HCT116 (cell line): Measurements from ENCODE around the gene MYH10. TPM values are rescaled to one million over a fixed set of nuclear protein-coding genes. Genes with fewer than 3 reads are reported as not detected.

Experiments
- ATAC-seq: fragments of 200-7000 bp; cut with Tn5 transposase; 2 replicates; pipeline ENCODE4 v1.9.1; 2020; ENCODE audit warnings: mild to moderate bottlenecking, moderate library complexity
- BruUV-seq: library from RNA; stranded (reverse); fragments of 400-500 nt; replicated peaks from 2 replicates; lab custom pipeline; 2021; lab: Mats Ljungman, UMichigan
- CTCF ChIA-PET: fragments of 300-600 bp; sonication (Branson Sonifier 250); formaldehyde crosslinking; loops from one replicate; lab custom pipeline; 2021; ENCODE audit warnings: antibody characterized with exemption; lab: Charles Lee
- POLR2A ChIA-PET: fragments of 300-600, 350-600 bp; sonication (Branson Sonifier 250); formaldehyde crosslinking; loops from one replicate; lab custom pipeline; 2021; ENCODE audit warnings: antibody characterized with exemption; lab: Charles Lee
- RAD21 ChIA-PET, 2 experiments: fragments of 300-600 bp; sonication (Branson Sonifier 250); formaldehyde crosslinking; loops; one replicate each; lab custom pipeline; 2023; ENCODE audit warnings: low total read pairs in 2 of 2; ENCODE audit not compliant: uncharacterized antibody in 2 of 2, unreplicated experiment in 2 of 2, low non-redundant PET in 1 of 2; lab: Charles Lee
- DNase-seq: peaks from one replicate; pipeline ENCODE4 v3.0.0-alpha.2; 2010; ENCODE audit warnings: low read depth, low spot score
- H2AFZ ChIP-seq: fragments of 200-600 bp; shearing (Covaris generic), sonication (generic); 2 replicates; pipeline ENCODE4 v1.6.1; 2017; ENCODE audit warnings: low read depth, mixed run types, mixed read lengths, antibody characterized with exemption, low read length; ENCODE audit not compliant: poor library complexity, severe bottlenecking
- H3K27ac ChIP-seq: 2 replicates; pipeline ENCODE4 v1.5.1; 2012; ENCODE audit warnings: low read depth, low read length
- H3K27me3 ChIP-seq: fragments of 200-600 bp; sonication (generic); 2 replicates; pipeline ENCODE4 v1.6.1; 2016; ENCODE audit warnings: mixed run types, low read length, mixed read lengths; ENCODE audit not compliant: insufficient read depth
- H3K36me3 ChIP-seq, 2 experiments: fragments of 200-500 bp in 1 of 2; fragments of 200-600 bp in 1 of 2; sonication (Bioruptor generic) in 1 of 2; sonication (generic) in 1 of 2; 2 replicates each; pipeline versions ENCODE4 v1.5.1 to v1.6.1; 2014 to 2016; ENCODE audit warnings: low read length in 2 of 2, inconsistent platforms in 1 of 2, mixed read lengths in 1 of 2, mixed run types in 1 of 2; ENCODE audit not compliant: insufficient read depth in 2 of 2, control insufficient read depth in 1 of 2
- H3K4me1 ChIP-seq, 2 experiments: fragments of 200-600 bp in 1 of 2; sonication (generic) in 1 of 2; 2 replicates each; pipeline versions ENCODE4 v1.5.1 to v1.6.1; 2012 to 2017; ENCODE audit warnings: low read length in 2 of 2, inconsistent platforms in 1 of 2, mild to moderate bottlenecking in 1 of 2, mixed read lengths in 1 of 2, mixed run types in 1 of 2, moderate library complexity in 1 of 2; ENCODE audit not compliant: insufficient read depth in 2 of 2, control insufficient read depth in 1 of 2
- H3K4me2 ChIP-seq: fragments of 200-600 bp; sonication (generic); 2 replicates; pipeline ENCODE4 v1.6.1; 2017; ENCODE audit warnings: mixed run types, low read length, mixed read lengths
- H3K4me3 ChIP-seq, 2 experiments: fragments of 200-600 bp in 1 of 2; sonication (generic) in 1 of 2; replicated peaks in 1 of 2; 2 replicates each; pipeline ENCODE4 v1.5.1; 2011 to 2016; ENCODE audit warnings: low read length in 2 of 2, control low read depth in 1 of 2, low read depth in 1 of 2, mild to moderate bottlenecking in 1 of 2, mixed read lengths in 1 of 2, mixed run types in 1 of 2
- H3K79me2 ChIP-seq: fragments of 200-600 bp; sonication (generic); 2 replicates; pipeline ENCODE4 v1.6.1; 2017; ENCODE audit warnings: mild to moderate bottlenecking, mixed run types, low read length, moderate library complexity, mixed read lengths; ENCODE audit not compliant: insufficient read depth
- H3K9ac ChIP-seq: fragments of 200-600 bp; sonication (generic); 2 replicates; pipeline ENCODE4 v1.6.1; 2016; ENCODE audit warnings: low read length, mixed read lengths
- H3K9me2 ChIP-seq: fragments of 200-600 bp; sonication (generic), shearing (Covaris generic); 2 replicates; pipeline ENCODE4 v1.6.1; 2017; ENCODE audit warnings: mixed run types, mild to moderate bottlenecking, moderate library complexity; ENCODE audit not compliant: insufficient read depth
- H3K9me3 ChIP-seq, 2 experiments: fragments of 200-500 bp in 1 of 2; fragments of 200-600 bp in 1 of 2; sonication (Bioruptor generic) in 1 of 2; sonication (generic) in 1 of 2; 2 replicates each; pipeline ENCODE4 v1.6.1; 2014 to 2017; ENCODE audit warnings: low read length in 2 of 2, mixed read lengths in 2 of 2, inconsistent platforms in 1 of 2, low read depth in 1 of 2, mild to moderate bottlenecking in 1 of 2, mixed run types in 1 of 2, moderate library complexity in 1 of 2; ENCODE audit not compliant: control insufficient read depth in 1 of 2, insufficient read depth in 1 of 2
- H4K20me1 ChIP-seq: fragments of 200-600 bp; sonication (generic), shearing (Covaris generic); 2 replicates; pipeline ENCODE4 v1.6.1; 2017; ENCODE audit warnings: mixed run types, mild to moderate bottlenecking, moderate library complexity; ENCODE audit not compliant: insufficient read depth
- CBX3 ChIP-seq: IDR thresholded peaks from 2 replicates; pipeline ENCODE4 v1.6.1; 2012; ENCODE audit warnings: low read depth
- EGR1 ChIP-seq: IDR thresholded peaks from 2 replicates; pipeline ENCODE4 v1.6.1; 2012; ENCODE audit warnings: low read depth
- ELF1 ChIP-seq: IDR thresholded peaks from 2 replicates; pipeline ENCODE4 v1.6.1; 2012; ENCODE audit warnings: low read depth, borderline replicate concordance
- FOSL1 ChIP-seq: IDR thresholded peaks from 2 replicates; pipeline ENCODE4 v1.6.1; 2012; ENCODE audit warnings: low read depth
- JUND ChIP-seq: IDR thresholded peaks from 2 replicates; pipeline ENCODE4 v1.6.1; 2012
- POLR2A ChIP-seq: IDR thresholded peaks from 2 replicates; pipeline ENCODE4 v1.7.0; 2011; ENCODE audit warnings: borderline replicate concordance; ENCODE audit not compliant: insufficient read depth, insufficient read length; ENCODE audit errors: extremely low read depth
- RAD21 ChIP-seq: IDR thresholded peaks from 2 replicates; pipeline ENCODE4 v1.6.1; 2012; ENCODE audit warnings: low read depth, mild to moderate bottlenecking
- SRF ChIP-seq: IDR thresholded peaks from 2 replicates; pipeline ENCODE4 v1.6.1; 2012; ENCODE audit warnings: low read depth
- TCF7L2 ChIP-seq: IDR thresholded peaks from 2 replicates; pipeline ENCODE4 v1.7.0; 2011; ENCODE audit warnings: borderline replicate concordance, inconsistent platforms; ENCODE audit not compliant: insufficient read depth, insufficient read length; ENCODE audit errors: extremely low read depth
- ZFX ChIP-seq: fragments of 450-650 bp; IDR thresholded peaks from 2 replicates; pipeline ENCODE4 v1.6.1; 2017
- intact Hi-C: fragments of 100-400 bp; cut with micrococcal nuclease; formaldehyde crosslinking; loops from 2 replicates; pipeline ENCODE4 v1.10.0; 2022
- total RNA-seq: library from RNA; stranded (reverse); gene quantifications from one replicate; pipeline ENCODE4 v1.2.1, GENCODE V29; 2021; ENCODE audit not compliant: unreplicated experiment
- TF ChIP-seq, protein P1 (sequence below), 3 experiments: fragments of 200-600 bp in 1 of 3; sonication (generic) in 1 of 3; IDR thresholded peaks in 2 of 3; conservative IDR thresholded peaks in 1 of 3; 2 replicates each; pipeline ENCODE4 v1.5.1; 2012 to 2017; ENCODE audit warnings: low read depth in 2 of 3, low read length in 2 of 3, antibody characterized with exemption in 1 of 3, borderline replicate concordance in 1 of 3, control low read depth in 1 of 3, mild to moderate bottlenecking in 1 of 3, mixed read lengths in 1 of 3, mixed run types in 1 of 3, moderate library complexity in 1 of 3; ENCODE audit not compliant: insufficient read depth in 1 of 3

Gene MYH10
- total RNA-seq, 1 experiment from 2014 or later: 39.2 TPM

DNA sequence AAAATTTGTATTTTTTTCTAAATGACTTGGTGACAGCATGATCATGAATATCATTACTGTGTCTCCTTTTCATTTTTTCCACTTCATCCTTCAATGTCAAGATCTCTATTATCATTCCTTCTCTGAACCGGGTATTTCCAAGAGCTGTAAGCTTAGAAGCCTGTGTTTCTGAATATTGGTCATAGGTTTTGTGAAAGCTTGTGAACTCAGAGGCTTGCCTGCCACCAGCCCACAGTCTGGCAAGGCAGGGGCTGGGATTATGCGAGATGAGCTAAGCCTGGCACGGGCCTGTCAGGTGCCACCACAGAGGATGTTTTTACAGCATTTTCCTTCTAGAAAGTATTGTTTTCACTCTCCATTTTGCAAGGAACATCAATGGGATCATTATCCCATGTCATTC, 92.8 kb downstream of the MYH10 start:
- ChIA-PET POLR2A (no interaction called here), RAD21 (no interaction called here), CTCF (no interaction called here)
- Histone ChIP-seq H3K27me3 (no peaks in the 10 kb centered on the region), H3K79me2 (no peaks in the 10 kb centered on the region), H3K4me3 (no peak overlapping the region), H2AFZ (no peak overlapping the region), H3K4me1 (no peaks in the 10 kb centered on the region), H4K20me1 (no peaks in the 10 kb centered on the region), H3K27ac (no peak overlapping the region), H3K9me3 (no peaks in the 10 kb centered on the region), H3K9ac (no peak overlapping the region), H3K4me2 (no peak overlapping the region), H3K9me2 (no peaks in the 10 kb centered on the region), H3K36me3 (peaks cover 0 to 16% of the 10 kb centered on the region in 2 experiments; a peak in 3 of 4 replicates)
- no peak for DNase-seq
- no peak for ATAC-seq
- intact Hi-C loops: no loop called here
- TF ChIP-seq JUND (no peak), POLR2A (no peak), EGR1 (no peak), TCF7L2 (no peak), FOSL1 (no peak), SRF (no peak), CBX3 (no peak)
- BruUV-seq: no TSS peak

DNA sequence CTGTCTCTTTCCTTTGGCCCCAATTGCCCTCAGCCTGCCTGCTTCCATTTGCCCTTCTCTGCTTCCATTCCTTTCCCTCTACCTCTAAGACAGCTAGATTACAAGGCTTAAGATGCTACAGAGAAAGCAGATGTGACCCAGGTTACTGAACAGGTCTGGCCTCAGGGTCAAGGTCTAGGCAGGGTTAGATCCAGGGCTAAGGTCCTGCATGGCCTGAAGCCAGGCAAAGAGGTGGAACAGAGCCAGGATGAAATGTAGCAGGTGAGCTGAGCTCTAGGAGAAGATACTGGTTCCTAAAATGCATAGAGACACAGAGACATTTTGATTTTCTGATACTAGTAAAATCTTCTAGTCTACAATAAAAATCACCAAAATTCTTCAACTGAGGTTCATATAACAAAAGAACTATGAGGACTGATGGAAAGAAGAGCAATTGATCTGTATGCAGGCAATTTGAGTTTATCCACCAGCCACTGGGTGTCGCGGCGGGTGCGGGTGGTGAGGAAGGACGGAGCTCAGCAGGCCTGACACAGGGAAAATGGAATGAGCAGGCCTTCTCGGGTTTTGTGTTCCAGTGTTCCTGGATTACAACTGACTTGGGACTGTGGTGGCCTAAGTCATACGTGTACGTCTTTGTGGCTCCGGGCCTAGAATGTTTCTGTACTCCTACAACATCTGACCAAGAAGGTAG, 95.9 kb downstream of the MYH10 start:
- Histone ChIP-seq H3K36me3 (no peaks in the 10 kb centered on the region; a peak in 1 of 4 replicates), H3K4me3 (no peak overlapping the region), H3K4me1 (no peaks in the 10 kb centered on the region), H3K4me2 (no peak overlapping the region), H2AFZ (no peak overlapping the region), H3K27me3 (no peaks in the 10 kb centered on the region), H3K9me3 (no peaks in the 10 kb centered on the region), H3K27ac (no peak overlapping the region), H3K9ac (no peak overlapping the region), H4K20me1 (no peaks in the 10 kb centered on the region), H3K9me2 (no peaks in the 10 kb centered on the region), H3K79me2 (no peaks in the 10 kb centered on the region)
- no peak for ATAC-seq
- ChIA-PET RAD21 (no interaction called here), POLR2A (no interaction called here), CTCF (no interaction called here)
- intact Hi-C loops: no loop called here
- TF ChIP-seq FOSL1: no peak
- no peak for TF ChIP-seq RAD21
- TF ChIP-seq ELF1: no peak
- TF ChIP-seq SRF: no peak
- TF ChIP-seq ZFX: no peak
- no peak for TF ChIP-seq POLR2A
- TF ChIP-seq, protein P1, sequence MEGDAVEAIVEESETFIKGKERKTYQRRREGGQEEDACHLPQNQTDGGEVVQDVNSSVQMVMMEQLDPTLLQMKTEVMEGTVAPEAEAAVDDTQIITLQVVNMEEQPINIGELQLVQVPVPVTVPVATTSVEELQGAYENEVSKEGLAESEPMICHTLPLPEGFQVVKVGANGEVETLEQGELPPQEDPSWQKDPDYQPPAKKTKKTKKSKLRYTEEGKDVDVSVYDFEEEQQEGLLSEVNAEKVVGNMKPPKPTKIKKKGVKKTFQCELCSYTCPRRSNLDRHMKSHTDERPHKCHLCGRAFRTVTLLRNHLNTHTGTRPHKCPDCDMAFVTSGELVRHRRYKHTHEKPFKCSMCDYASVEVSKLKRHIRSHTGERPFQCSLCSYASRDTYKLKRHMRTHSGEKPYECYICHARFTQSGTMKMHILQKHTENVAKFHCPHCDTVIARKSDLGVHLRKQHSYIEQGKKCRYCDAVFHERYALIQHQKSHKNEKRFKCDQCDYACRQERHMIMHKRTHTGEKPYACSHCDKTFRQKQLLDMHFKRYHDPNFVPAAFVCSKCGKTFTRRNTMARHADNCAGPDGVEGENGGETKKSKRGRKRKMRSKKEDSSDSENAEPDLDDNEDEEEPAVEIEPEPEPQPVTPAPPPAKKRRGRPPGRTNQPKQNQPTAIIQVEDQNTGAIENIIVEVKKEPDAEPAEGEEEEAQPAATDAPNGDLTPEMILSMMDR (IDR thresholded peaks at IDR 0.05 in 2 of 3, conservative IDR thresholded peaks at IDR 0.05 in 1 of 3; ENCODE audit: borderline replicate concordance in 1 of 3, insufficient read depth in 1 of 3, low read depth in 2 of 3, low read length in 2 of 3): no peak
- DNase-seq: no peak
- no TSS peak for BruUV-seq
